ENCODE data around the gene NLGN1. TPM values are rescaled to one million over a fixed set of nuclear protein-coding genes. Genes with fewer than 3 reads are reported as not detected.

NLGN1 gene
- total and polyA plus RNA-seq, 2 of the 8 experiments (the other 6 are each of a cell fraction or from before 2014, with no cell fraction given) = 7.8 to 14.8 TPM

DNA sequence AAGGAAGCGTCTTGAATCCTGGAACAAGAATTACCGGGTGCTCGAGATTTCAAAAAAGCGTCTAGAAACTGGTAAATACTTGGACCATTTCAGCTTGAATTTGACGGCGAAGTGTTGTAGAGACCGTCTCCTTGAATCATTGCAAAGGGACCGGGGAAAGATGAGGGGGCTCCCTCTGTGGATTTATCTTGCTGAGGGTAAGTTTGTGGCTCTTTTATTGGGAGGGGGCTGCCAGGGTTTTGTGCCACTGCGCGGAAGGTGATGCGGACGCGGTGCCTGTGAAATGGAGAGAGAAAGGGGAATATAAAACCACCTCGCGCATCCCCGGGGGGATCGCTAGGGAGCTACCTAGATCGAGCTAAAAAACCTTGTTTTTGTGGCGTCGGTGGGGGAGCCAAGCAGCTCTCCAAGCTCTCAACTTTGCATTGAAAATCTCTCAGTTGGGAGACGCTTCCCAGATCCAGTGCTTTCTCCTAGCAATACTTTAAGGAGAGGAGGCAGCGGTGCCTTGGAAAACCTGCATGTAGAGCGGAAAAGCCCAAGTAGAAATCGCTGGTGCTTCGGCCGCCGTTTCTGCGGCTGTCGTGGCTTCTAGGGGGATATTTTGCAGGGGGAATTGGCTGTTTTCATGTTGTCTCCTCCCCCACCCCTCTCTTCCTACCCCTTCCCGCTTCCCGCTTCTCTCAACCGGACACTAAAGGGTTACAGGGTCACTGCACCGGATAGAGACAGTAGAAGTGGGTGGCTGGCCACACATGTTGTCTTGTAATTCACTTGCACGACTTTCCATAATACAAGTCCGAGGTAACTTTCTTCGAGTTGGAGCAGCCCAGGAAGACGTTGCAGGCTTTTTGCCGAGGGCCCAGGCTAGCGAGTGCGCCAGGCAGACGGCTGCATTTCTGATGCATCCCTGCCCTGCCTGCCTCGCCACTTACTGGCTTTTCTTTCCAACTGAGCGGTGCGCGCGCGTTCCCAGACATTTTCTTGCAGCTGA lies 187.6 kb downstream of the NLGN1 start:
- no peaks in the 10 kb centered on the region; a peak in 1 of 7 replicates for H3K27me3 ChIP-seq (replicated peaks in 1 of 4; ENCODE audit: control insufficient read depth in 3 of 4, extremely low read depth in 1 of 4, insufficient read depth in 3 of 4, low read length in 3 of 4)
- DNase-seq (ENCODE audit: low read depth in 1 of 2, low spot score in 2 of 2) (peak in 1 of 2 experiments; percentile 69), FAIRE-seq (peak; percentile 71)
- peaks cover 0 to 5% (median 1%) of the 10 kb centered on the region in 4 experiments; a peak in 3 of 7 replicates for H3K4me1 ChIP-seq (replicated peaks in 1 of 4; ENCODE audit: control insufficient read depth in 3 of 4, insufficient read depth in 4 of 4, low read length in 3 of 4)
- H3K4ac ChIP-seq (replicated peaks; ENCODE audit: insufficient read length, low read depth, low read length) = no peak overlapping the region
- no peak overlapping the region for H4K91ac ChIP-seq (replicated peaks; ENCODE audit: insufficient read length, low read length)
- H3K4me2 ChIP-seq (ENCODE audit: insufficient read depth in 1 of 2, low read depth in 2 of 2, low read length in 2 of 2) = peak overlapping the region; percentile 86 to 97
- H3K9ac ChIP-seq (replicated peaks in 1 of 4; ENCODE audit: extremely low read depth in 1 of 4, low read depth in 3 of 4, low read length in 3 of 4) = peak overlapping the region in 3 of 4 experiments; percentile 39 to 66 (median 52); a peak in 6 of 7 replicates
- H2BK120ac ChIP-seq (replicated peaks; ENCODE audit: low read depth, low read length) = no peak overlapping the region
- no peak overlapping the region for H3K56ac ChIP-seq (replicated peaks; ENCODE audit: insufficient read length, low read depth, low read length)
- no peaks in the 10 kb centered on the region for H3K79me2 ChIP-seq (ENCODE audit: control insufficient read depth in 1 of 2, insufficient read depth in 2 of 2, low read length in 2 of 2)
- 0 out of 2 replicates have a peak overlapping the region, but pooled peaks have one; percentile 11 for H2BK12ac ChIP-seq (ENCODE audit: low read depth, low read length)
- no peaks in the 10 kb centered on the region for H4K20me1 ChIP-seq (replicated peaks in 1 of 2; ENCODE audit: control insufficient read depth in 1 of 2, insufficient read depth in 2 of 2, low read length in 2 of 2)
- peak overlapping the region; percentile 20; the same call in 1 of the 2 replicates for H2BK5ac ChIP-seq (ENCODE audit: low read depth, low read length)
- POLR2A ChIA-PET (ENCODE audit: partially characterized antibody) = interaction anchor here (0.7 kb wide), 1 partner anchor 188 kb away, joined by 3 read pairs; the partner anchor contains the start of gene NLGN1
- H3K4me3 ChIP-seq (ENCODE audit: extremely low read depth in 1 of 4, insufficient read depth in 2 of 4, low read depth in 3 of 4, low read length in 4 of 4) = peak overlapping the region; percentile 60 to 78 (median 68)
- H2AFZ ChIP-seq (ENCODE audit: low read length) = peak overlapping the region; percentile 94
- H2AK5ac ChIP-seq (ENCODE audit: low read depth, low read length) = no peak overlapping the region
- peaks cover 12% of the 10 kb centered on the region for H3K23me2 ChIP-seq (ENCODE audit: low read depth, low read length)
- CTCF ChIA-PET (ENCODE audit: partially characterized antibody) = interaction anchor here (0.6 to 1.2 kb wide), 4 partner anchors 31 to 324 kb away, joined by 3 to 5 read pairs (median 4); no protein-coding TSS in a partner anchor
- H2BK15ac ChIP-seq (ENCODE audit: low read length) = no peak overlapping the region
- H4K5ac ChIP-seq (ENCODE audit: insufficient read length, low read depth, low read length) = peak overlapping the region; percentile 20
- no peaks in the 10 kb centered on the region for H3K36me3 ChIP-seq (ENCODE audit: control insufficient read depth in 2 of 4, insufficient read depth in 4 of 4, low read length in 3 of 4)
- H3K79me1 ChIP-seq (ENCODE audit: low read depth, low read length) = no peaks in the 10 kb centered on the region
- no peaks in the 10 kb centered on the region for H3K9me3 ChIP-seq (ENCODE audit: insufficient read depth in 2 of 2, low read depth in 1 of 2, low read length in 1 of 2)
- 0 out of 2 replicates have a peak overlapping the region, but pooled peaks have one; percentile 8 for H3K27ac ChIP-seq (ENCODE audit: low read depth, low read length)
- H3K23ac ChIP-seq (ENCODE audit: insufficient read length) = no peak overlapping the region
- peak overlapping the region; percentile 21; the same call in 1 of the 2 replicates for H3K18ac ChIP-seq (ENCODE audit: extremely low read depth, low read length)
- peak overlapping the region; percentile 6; the same call in 1 of the 2 replicates for H4K8ac ChIP-seq (ENCODE audit: extremely low read depth, insufficient read depth, low read length)
- no peak overlapping the region for H2BK20ac ChIP-seq (ENCODE audit: low read length)
- H3K14ac ChIP-seq (ENCODE audit: insufficient read length) = no peak overlapping the region
- WGBS, 2 experiments (ENCODE audit: extremely low coverage in 1 of 2, insufficient coverage in 1 of 2, insufficient read length in 1 of 2, insufficient replicate concordance in 2 of 2, low coverage in 1 of 2, low lambda C conversion rate in 2 of 2, missing lambda C conversion rate in 1 of 2) = 2% methylated on average over 45 of the region's 47 CpGs; no CpG with 5 or more reads in 1 of the 2 experiments
- TF ChIP-seq HDAC2 (IDR thresholded peaks at IDR 0.05; ENCODE audit: borderline replicate concordance in 1 of 2, low read depth in 2 of 2, low read length in 2 of 2) (no peak), CREB1 (IDR thresholded peaks at IDR 0.05) (peak; percentile 31; the same call in 1 of the 2 replicates), USF2 (IDR thresholded peaks at IDR 0.05; ENCODE audit: low read length) (no peak), POLR2A (IDR thresholded peaks at IDR 0.05; ENCODE audit: control extremely low read depth in 1 of 2, low read depth in 2 of 2, low read length in 2 of 2) (no peak; a peak in 1 of 3 replicates), JUN (IDR thresholded peaks at IDR 0.05; ENCODE audit: low read depth, low read length) (no peak), TCF12 (IDR thresholded peaks at IDR 0.05; ENCODE audit: low read depth, low read length) (no peak), TAF1 (IDR thresholded peaks at IDR 0.05; ENCODE audit: low read depth, low read length) (peak; percentile 35; the same call in 1 of the 2 replicates), RAD21 (IDR thresholded peaks at IDR 0.05 in 1 of 2, conservative IDR thresholded peaks at IDR 0.05 in 1 of 2; ENCODE audit: low read depth in 2 of 2, low read length in 2 of 2) (peak in 1 of 2 experiments; percentile 1; a peak in 1 of 4 replicates), KDM4A (IDR thresholded peaks at IDR 0.05; ENCODE audit: low read depth, low read length, severe bottlenecking) (peak; percentile 48)
